ENCODE results near the gene SPEG. TPM values are rescaled to one million over a fixed set of nuclear protein-coding genes. Genes with fewer than 3 reads are reported as not detected.

The SPEG gene
- total and polyA plus RNA-seq, 2 experiments from 2014 or later = 12.6 to 32.4 TPM

DNA sequence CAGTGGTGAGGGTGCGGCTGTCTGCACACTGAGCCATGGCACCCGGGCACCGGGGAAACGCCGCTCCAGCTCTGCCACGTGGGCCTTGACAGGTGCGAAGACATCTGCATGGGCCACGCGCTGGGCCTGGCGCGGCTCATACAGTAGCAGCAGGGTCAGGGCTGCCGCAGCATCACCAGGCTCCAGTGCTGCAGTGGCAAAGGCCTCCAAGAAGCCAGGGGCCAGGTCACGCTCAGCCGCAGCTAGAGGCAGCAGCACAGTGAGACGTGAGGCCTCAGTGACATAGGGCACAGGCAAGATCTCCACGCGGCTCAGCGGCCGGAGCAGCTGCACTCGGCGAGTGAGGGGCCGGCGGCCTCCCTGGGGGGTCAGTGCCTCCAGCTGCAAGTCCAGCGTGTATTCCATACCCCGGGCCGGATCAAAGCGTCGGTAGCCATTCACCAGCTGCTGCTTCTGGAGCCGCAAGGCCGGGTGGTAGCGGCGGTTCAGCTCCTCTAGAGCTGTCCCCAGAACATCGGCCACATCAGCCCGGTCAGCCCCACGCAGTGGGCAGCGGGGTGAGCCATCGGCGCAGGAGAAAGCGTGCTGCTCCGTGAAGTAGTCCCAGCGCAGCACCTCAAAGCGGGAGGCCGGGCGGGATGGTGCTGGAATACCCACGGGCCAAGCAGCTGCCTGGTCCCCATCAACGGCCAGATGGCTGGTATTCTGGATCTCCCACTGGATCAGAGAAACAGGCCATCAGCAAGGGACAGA is 105.5 kb downstream of the SPEG start:
- Histone ChIP-seq H3K36me3 (ENCODE audit: insufficient read depth) (peaks cover 9% of the 10 kb centered on the region), H3K79me2 (replicated peaks; ENCODE audit: insufficient read depth) (peaks cover 14% of the 10 kb centered on the region), H3K4me1 (ENCODE audit: insufficient read depth) (peaks cover 29% of the 10 kb centered on the region), H3K27ac (ENCODE audit: low read depth) (no peak overlapping the region), H3K27me3 (ENCODE audit: insufficient read depth) (peaks cover 9% of the 10 kb centered on the region; the same call in 1 of the 2 replicates), H3K4me3 (no peak overlapping the region), H3K4me2 (no peak overlapping the region), H3K9me2 (ENCODE audit: insufficient read depth) (no peaks in the 10 kb centered on the region), H4K20me1 (replicated peaks; ENCODE audit: insufficient read depth) (peaks cover 21% of the 10 kb centered on the region), H2AFZ (no peak overlapping the region), H3F3A (replicated peaks; ENCODE audit: low read depth) (peaks cover 19% of the 10 kb centered on the region)
- Mint-ChIP-seq H3K4me1 (peaks cover 41% of the 10 kb centered on the region), H3K36me3 (ENCODE audit: low read depth) (peaks cover 33% of the 10 kb centered on the region), H3K4me3 (no peak overlapping the region), H3K27ac (no peak overlapping the region), H3K27me3 (ENCODE audit: insufficient read depth, low read depth, poor library complexity) (peaks cover 27% of the 10 kb centered on the region), H3K9me3 (no peaks in the 10 kb centered on the region; the same call in 2 of the 3 replicates)
- ATAC-seq = no peak
- TF ChIP-seq EZH2phosphoT487 (IDR thresholded peaks at IDR 0.05; ENCODE audit: unreplicated experiment) = no peak
- TF ChIP-seq JUNB (IDR thresholded peaks at IDR 0.05; ENCODE audit: unreplicated experiment) = no peak
- TF ChIP-seq ZNF331 (CRISPR knock-in tag; IDR thresholded peaks at IDR 0.05; ENCODE audit: low read depth) = no peak
- TF ChIP-seq, protein P1, sequence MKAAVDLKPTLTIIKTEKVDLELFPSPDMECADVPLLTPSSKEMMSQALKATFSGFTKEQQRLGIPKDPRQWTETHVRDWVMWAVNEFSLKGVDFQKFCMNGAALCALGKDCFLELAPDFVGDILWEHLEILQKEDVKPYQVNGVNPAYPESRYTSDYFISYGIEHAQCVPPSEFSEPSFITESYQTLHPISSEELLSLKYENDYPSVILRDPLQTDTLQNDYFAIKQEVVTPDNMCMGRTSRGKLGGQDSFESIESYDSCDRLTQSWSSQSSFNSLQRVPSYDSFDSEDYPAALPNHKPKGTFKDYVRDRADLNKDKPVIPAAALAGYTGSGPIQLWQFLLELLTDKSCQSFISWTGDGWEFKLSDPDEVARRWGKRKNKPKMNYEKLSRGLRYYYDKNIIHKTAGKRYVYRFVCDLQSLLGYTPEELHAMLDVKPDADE (IDR thresholded peaks at IDR 0.05) = no peak
- no peak for TF ChIP-seq CREB1 (CRISPR knock-in tag; IDR thresholded peaks at IDR 0.05; ENCODE audit: low read depth)
- no peak for TF ChIP-seq POLR2AphosphoS5 (IDR thresholded peaks at IDR 0.05; ENCODE audit: low read depth)
- TF ChIP-seq, protein P2, sequence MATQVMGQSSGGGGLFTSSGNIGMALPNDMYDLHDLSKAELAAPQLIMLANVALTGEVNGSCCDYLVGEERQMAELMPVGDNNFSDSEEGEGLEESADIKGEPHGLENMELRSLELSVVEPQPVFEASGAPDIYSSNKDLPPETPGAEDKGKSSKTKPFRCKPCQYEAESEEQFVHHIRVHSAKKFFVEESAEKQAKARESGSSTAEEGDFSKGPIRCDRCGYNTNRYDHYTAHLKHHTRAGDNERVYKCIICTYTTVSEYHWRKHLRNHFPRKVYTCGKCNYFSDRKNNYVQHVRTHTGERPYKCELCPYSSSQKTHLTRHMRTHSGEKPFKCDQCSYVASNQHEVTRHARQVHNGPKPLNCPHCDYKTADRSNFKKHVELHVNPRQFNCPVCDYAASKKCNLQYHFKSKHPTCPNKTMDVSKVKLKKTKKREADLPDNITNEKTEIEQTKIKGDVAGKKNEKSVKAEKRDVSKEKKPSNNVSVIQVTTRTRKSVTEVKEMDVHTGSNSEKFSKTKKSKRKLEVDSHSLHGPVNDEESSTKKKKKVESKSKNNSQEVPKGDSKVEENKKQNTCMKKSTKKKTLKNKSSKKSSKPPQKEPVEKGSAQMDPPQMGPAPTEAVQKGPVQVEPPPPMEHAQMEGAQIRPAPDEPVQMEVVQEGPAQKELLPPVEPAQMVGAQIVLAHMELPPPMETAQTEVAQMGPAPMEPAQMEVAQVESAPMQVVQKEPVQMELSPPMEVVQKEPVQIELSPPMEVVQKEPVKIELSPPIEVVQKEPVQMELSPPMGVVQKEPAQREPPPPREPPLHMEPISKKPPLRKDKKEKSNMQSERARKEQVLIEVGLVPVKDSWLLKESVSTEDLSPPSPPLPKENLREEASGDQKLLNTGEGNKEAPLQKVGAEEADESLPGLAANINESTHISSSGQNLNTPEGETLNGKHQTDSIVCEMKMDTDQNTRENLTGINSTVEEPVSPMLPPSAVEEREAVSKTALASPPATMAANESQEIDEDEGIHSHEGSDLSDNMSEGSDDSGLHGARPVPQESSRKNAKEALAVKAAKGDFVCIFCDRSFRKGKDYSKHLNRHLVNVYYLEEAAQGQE (IDR thresholded peaks at IDR 0.05; ENCODE audit: unreplicated experiment) = no peak
- TF ChIP-seq STAT1 (IDR thresholded peaks at IDR 0.05; ENCODE audit: unreplicated experiment) = no peak
- DNase-seq (ENCODE audit: low spot score) = no peak

- DNase-seq (ENCODE audit: low spot score) = no peak
- no peak overlapping the region for H3K4me2 ChIP-seq
- H3K4me3 Mint-ChIP-seq = peak overlapping the region; percentile 33; the same call in 1 of the 3 replicates
- no peak for TF ChIP-seq ZNF114 (CRISPR knock-in tag; IDR thresholded peaks at IDR 0.05)
- TF ChIP-seq NANOG (IDR thresholded peaks at IDR 0.05; ENCODE audit: borderline replicate concordance) = no peak
- no peak for TF ChIP-seq EZH2 (IDR thresholded peaks at IDR 0.05; ENCODE audit: low read depth, unreplicated experiment)
- TF ChIP-seq CTCF (conservative IDR thresholded peaks at IDR 0.05; ENCODE audit: low read depth in 2 of 2) = no peak
- TF ChIP-seq STAT1 (IDR thresholded peaks at IDR 0.05; ENCODE audit: unreplicated experiment) = no peak
- TF ChIP-seq, protein P2 (IDR thresholded peaks at IDR 0.05; ENCODE audit: unreplicated experiment) = no peak
- TF ChIP-seq POLR2AphosphoS5 (IDR thresholded peaks at IDR 0.05; ENCODE audit: low read depth) = no peak
These were observed 106.3 kb downstream of the SPEG start for GRCh38 chr2:219540784-219541504.

More at GRCh38 chr2:219540784-219541504, 106.3 kb downstream of the SPEG start:
- Histone ChIP-seq H3K27ac (ENCODE audit: low read depth) (no peak overlapping the region), H4K20me1 (replicated peaks; ENCODE audit: insufficient read depth) (peaks cover 23% of the 10 kb centered on the region), H3K4me1 (ENCODE audit: insufficient read depth) (peaks cover 29% of the 10 kb centered on the region), H3K36me3 (ENCODE audit: insufficient read depth) (peaks cover 9% of the 10 kb centered on the region), H3K9me2 (ENCODE audit: insufficient read depth) (no peaks in the 10 kb centered on the region), H3K27me3 (ENCODE audit: insufficient read depth) (peaks cover 9% of the 10 kb centered on the region; the same call in 1 of the 2 replicates), H3K79me2 (replicated peaks; ENCODE audit: insufficient read depth) (peaks cover 14% of the 10 kb centered on the region), H3K4me3 (no peak overlapping the region), H3F3A (replicated peaks; ENCODE audit: low read depth) (peaks cover 19% of the 10 kb centered on the region), H2AFZ (no peak overlapping the region)
- Mint-ChIP-seq H3K27ac (no peak overlapping the region), H3K36me3 (ENCODE audit: low read depth) (peaks cover 33% of the 10 kb centered on the region), H3K4me1 (peaks cover 41% of the 10 kb centered on the region), H3K27me3 (ENCODE audit: insufficient read depth, low read depth, poor library complexity) (peaks cover 29% of the 10 kb centered on the region), H3K9me3 (no peaks in the 10 kb centered on the region; the same call in 2 of the 3 replicates)
- ATAC-seq = no peak

Data from GM23338 (cell line).